ENCODE data around the gene FXYD4.

GRCh38 chr10:43421519-43421918, 50.1 kb downstream of the FXYD4 start:
- TF ChIP-seq POLR2A (IDR thresholded peaks at IDR 0.05) (no peak), EP300 (IDR thresholded peaks at IDR 0.05) (no peak)
- TF ChIP-seq, protein P1, sequence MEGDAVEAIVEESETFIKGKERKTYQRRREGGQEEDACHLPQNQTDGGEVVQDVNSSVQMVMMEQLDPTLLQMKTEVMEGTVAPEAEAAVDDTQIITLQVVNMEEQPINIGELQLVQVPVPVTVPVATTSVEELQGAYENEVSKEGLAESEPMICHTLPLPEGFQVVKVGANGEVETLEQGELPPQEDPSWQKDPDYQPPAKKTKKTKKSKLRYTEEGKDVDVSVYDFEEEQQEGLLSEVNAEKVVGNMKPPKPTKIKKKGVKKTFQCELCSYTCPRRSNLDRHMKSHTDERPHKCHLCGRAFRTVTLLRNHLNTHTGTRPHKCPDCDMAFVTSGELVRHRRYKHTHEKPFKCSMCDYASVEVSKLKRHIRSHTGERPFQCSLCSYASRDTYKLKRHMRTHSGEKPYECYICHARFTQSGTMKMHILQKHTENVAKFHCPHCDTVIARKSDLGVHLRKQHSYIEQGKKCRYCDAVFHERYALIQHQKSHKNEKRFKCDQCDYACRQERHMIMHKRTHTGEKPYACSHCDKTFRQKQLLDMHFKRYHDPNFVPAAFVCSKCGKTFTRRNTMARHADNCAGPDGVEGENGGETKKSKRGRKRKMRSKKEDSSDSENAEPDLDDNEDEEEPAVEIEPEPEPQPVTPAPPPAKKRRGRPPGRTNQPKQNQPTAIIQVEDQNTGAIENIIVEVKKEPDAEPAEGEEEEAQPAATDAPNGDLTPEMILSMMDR (IDR thresholded peaks at IDR 0.05): no peak
